ENCODE data around the gene GFI1B. TPM values are rescaled to one million over a fixed set of nuclear protein-coding genes. Genes with fewer than 3 reads are reported as not detected.
A peak's percentile ranks its signal among the peaks of the same experiment; 100 is the strongest.
"Not testable (repeated sequence)": the region's sequence is repeated elsewhere in the genome, so short reads cannot be mapped to it uniquely, and the experiment has no call there.

The GFI1B gene
- total and polyA plus RNA-seq, 4 experiments from 2014 or later: not detected

DNA sequence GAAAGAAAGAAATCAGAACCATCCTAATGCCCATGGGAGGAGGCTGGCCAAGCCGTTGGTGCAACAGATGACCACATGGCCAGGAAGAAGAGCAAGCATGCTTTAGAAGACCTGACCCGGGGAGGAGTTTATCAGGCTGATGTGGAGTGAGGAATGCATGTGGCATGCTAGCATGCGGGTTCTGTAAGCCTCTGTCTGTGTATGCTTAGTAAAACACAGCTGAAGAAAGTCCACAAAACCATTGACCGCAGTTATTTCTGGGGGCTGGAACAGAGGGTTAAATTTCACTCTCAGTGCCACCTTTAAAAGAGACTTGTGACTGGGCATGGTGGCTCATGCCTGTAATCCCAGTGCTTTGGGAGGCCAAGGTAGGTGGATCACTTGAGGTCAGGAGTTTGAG is 19.1 kb downstream of the GFI1B start:
- Mint-ChIP-seq H3K4me3 (no peak overlapping the region), H3K36me3 (no peaks in the 10 kb centered on the region), H3K4me1 (peaks cover 0 to 4% (median 0%) of the 10 kb centered on the region in 4 donors), H3K27me3 (peaks cover 25 to 36% of the 10 kb centered on the region in 2 donors), H3K27ac (peak overlapping the region in 1 of 7 donors; percentile 13), H3K9me3 (no peaks in the 10 kb centered on the region)
- CTCF ChIA-PET (ENCODE audit: partially characterized antibody): no interaction called here
- POLR2A ChIA-PET (ENCODE audit: partially characterized antibody): no interaction called here
- no peak overlapping the region for H3K4me3 ChIP-seq (ENCODE audit: low read length in 2 of 2)
- H3K4me1 ChIP-seq (ENCODE audit: insufficient read depth, low read length): no peaks in the 10 kb centered on the region
- H3K9me3 ChIP-seq (ENCODE audit: control insufficient read depth in 1 of 2, low read length in 2 of 2): no peaks in the 10 kb centered on the region
- H3K27me3 ChIP-seq (ENCODE audit: insufficient read depth, low read length): peaks cover 4% of the 10 kb centered on the region
- H3K27ac ChIP-seq (ENCODE audit: low read depth, low read length): no peak overlapping the region
- no peak for DNase-seq
- intact Hi-C loops (cut with micrococcal nuclease): no loop called here
- H3K36me3 ChIP-seq (ENCODE audit: insufficient read depth, low read length): no peaks in the 10 kb centered on the region

GRCh38 chr9:132998221-132998620 is 19.7 kb downstream of the GFI1B start:
- POLR2A ChIA-PET (ENCODE audit: partially characterized antibody): not testable (repeated sequence)
- CTCF ChIA-PET (ENCODE audit: partially characterized antibody): interaction anchor here (0.6 kb wide), 1 partner anchor 1158 kb away, joined by 4 read pairs; no protein-coding TSS in a partner anchor

DNA sequence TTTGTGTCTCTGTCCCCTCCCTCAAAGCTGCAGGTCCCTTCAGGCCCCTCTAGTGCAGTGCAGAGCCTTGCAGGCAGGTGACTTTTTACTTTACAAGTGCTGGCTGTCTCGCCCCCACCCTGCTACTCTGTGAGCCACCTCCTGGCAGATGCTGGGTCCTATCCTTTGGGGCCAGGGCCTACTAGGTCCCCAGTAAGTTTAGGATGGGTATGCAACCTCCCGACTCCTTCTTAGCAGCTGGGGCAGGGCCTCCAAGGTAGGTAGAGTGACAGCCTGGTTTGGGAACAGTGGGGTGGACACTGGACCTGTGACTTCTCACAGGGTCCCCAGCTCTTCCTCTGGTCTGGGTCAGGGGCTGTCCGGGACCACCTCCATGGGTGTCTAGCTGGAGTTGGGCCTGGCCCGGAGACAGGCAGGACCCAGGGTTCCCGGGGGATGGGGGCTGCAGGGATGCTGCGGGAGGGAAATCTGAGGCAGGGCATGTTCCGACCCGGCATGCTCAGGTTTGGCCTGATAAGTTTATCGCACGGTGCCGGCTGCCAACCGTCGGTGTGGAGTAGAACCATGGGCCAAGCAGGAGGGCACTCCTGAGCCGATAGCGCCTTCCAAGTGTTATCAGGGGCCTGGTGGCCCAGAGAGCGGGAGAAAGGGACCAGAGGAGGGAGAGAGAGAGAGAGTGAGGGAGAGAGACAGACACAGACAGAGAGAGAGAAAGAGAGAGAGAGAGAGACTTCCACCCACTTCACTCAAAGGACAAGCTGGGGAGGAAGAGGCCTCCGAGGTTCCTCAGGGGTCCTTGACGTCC is 20.5 kb downstream of the GFI1B start:
- H3K27me3 ChIP-seq (ENCODE audit: insufficient read depth, low read length): peaks cover 13% of the 10 kb centered on the region
- POLR2A ChIA-PET (ENCODE audit: partially characterized antibody): no interaction called here
- no peak overlapping the region for H3K27ac Mint-ChIP-seq
- peaks cover 0 to 4% (median 0%) of the 10 kb centered on the region in 4 donors for H3K4me1 Mint-ChIP-seq
- intact Hi-C loops (cut with micrococcal nuclease): no loop called here
- no peaks in the 10 kb centered on the region for H3K36me3 Mint-ChIP-seq
- CTCF ChIA-PET (ENCODE audit: partially characterized antibody): interaction anchor here (0.6 kb wide), 1 partner anchor 1159 kb away, joined by 4 read pairs; no protein-coding TSS in a partner anchor
- H3K27me3 Mint-ChIP-seq: peaks cover 29 to 39% of the 10 kb centered on the region in 2 donors
- no peaks in the 10 kb centered on the region for H3K36me3 ChIP-seq (ENCODE audit: insufficient read depth, low read length)
- H3K27ac ChIP-seq (ENCODE audit: low read depth, low read length): no peak overlapping the region
- H3K4me3 ChIP-seq (ENCODE audit: low read length in 2 of 2): no peak overlapping the region
- H3K9me3 Mint-ChIP-seq: no peaks in the 10 kb centered on the region
- H3K4me1 ChIP-seq (ENCODE audit: insufficient read depth, low read length): no peaks in the 10 kb centered on the region
- no peak overlapping the region for H3K4me3 Mint-ChIP-seq
- DNase-seq: no peak
- no peaks in the 10 kb centered on the region for H3K9me3 ChIP-seq (ENCODE audit: control insufficient read depth in 1 of 2, low read length in 2 of 2)

More at GRCh38 chr9:132998221-132998620, 19.7 kb downstream of the GFI1B start:
- H3K27me3 Mint-ChIP-seq: peaks cover 28 to 40% of the 10 kb centered on the region in 2 donors
- H3K4me3 ChIP-seq (ENCODE audit: low read length in 2 of 2); H3K9me3 Mint-ChIP-seq; H3K4me3 Mint-ChIP-seq; H3K36me3 ChIP-seq (ENCODE audit: insufficient read depth, low read length); H3K4me1 ChIP-seq (ENCODE audit: insufficient read depth, low read length); H3K9me3 ChIP-seq (ENCODE audit: control insufficient read depth in 1 of 2, low read length in 2 of 2); DNase-seq; H3K27ac Mint-ChIP-seq; H3K27ac ChIP-seq (ENCODE audit: low read depth, low read length); H3K36me3 Mint-ChIP-seq; H3K4me1 Mint-ChIP-seq; intact Hi-C loops (cut with micrococcal nuclease): not testable (repeated sequence)
- peaks cover 10% of the 10 kb centered on the region for H3K27me3 ChIP-seq (ENCODE audit: insufficient read depth, low read length)

DNA sequence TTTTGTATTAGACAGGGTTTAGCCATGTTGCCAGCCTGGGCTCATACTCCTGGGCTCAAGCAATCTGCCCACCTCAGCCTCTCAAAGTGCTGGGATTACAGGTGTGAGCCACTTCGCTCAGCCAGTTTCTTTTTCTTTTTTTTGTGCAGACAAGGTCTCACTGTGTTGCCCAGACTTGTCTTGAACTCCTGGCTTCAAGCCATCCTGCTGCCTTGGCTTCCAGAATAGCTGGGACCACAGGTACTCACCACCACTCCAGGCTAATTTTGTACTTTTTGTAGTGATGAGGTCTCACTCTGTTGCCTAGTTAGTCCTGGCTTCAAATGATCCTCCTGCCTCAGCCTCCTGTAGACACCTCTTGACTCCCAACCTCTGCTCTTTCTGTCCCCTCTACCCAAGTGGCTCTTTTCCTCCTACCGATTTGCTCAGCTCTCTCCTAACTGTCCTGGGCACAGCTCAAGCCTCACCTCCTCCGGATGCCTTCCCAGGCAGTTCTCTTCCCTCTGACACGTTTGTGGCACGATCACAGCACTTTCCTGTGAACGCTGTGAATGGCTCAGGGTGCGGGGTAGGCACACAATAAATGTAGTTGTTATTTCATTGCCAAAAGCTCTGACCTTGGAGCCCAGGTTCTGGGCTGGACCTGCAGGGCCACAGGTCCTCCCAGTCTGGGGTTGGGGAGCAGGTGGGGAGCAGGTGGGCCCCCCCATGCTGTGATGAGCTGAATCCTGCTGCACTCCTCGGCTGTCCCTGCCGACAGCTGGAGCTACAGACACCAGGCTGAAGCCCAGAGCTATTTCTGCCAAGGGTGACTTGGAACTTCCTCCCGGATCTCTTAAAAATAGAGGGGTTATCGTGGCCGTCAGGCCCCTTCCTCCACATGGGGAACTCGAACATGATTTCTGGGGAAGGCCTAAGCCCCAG is 23.9 kb downstream of the GFI1B start:
- Mint-ChIP-seq H3K36me3 (no peaks in the 10 kb centered on the region), H3K27ac (peak overlapping the region in 3 of 7 donors; percentile 18 to 61 (median 58)), H3K27me3 (peaks cover 41 to 46% of the 10 kb centered on the region in 2 donors), H3K4me1 (no peaks in the 10 kb centered on the region), H3K9me3 (peaks cover 0 to 2% (median 0%) of the 10 kb centered on the region in 8 donors), H3K4me3 (no peak overlapping the region)
- Histone ChIP-seq H3K27ac (ENCODE audit: low read depth, low read length) (no peak overlapping the region), H3K27me3 (ENCODE audit: insufficient read depth, low read length) (peaks cover 10% of the 10 kb centered on the region), H3K9me3 (ENCODE audit: control insufficient read depth in 1 of 2, low read length in 2 of 2) (no peaks in the 10 kb centered on the region), H3K36me3 (ENCODE audit: insufficient read depth, low read length) (no peaks in the 10 kb centered on the region), H3K4me3 (ENCODE audit: low read length in 2 of 2) (no peak overlapping the region), H3K4me1 (ENCODE audit: insufficient read depth, low read length) (no peaks in the 10 kb centered on the region)
- no peak for DNase-seq
- intact Hi-C loops (cut with micrococcal nuclease): no loop called here
- POLR2A ChIA-PET (ENCODE audit: partially characterized antibody): no interaction called here
- CTCF ChIA-PET (ENCODE audit: partially characterized antibody): no interaction called here

DNA sequence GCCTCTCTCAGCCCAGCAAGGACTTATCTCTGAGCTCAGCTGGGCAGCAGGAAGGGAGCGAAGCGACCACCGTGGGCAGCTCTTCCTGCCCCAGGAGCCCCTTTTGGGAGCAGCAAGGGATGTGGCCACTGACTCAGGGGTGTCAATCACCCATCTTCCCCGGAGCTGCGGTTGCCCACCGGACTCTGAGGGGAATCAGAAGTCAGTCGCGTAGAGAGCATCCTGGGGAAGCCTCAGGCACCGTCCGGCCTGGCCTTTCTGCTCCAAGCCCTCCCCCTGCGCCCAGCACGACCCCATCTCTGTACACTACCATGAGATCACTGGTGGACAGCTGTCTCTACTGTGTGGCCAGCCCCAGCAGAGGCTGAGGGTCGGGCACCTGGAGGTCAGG is 24.6 kb downstream of the GFI1B start:
- ChIA-PET POLR2A (ENCODE audit: partially characterized antibody) (no interaction called here), CTCF (ENCODE audit: partially characterized antibody) (no interaction called here)
- Mint-ChIP-seq H3K4me1 (no peaks in the 10 kb centered on the region), H3K4me3 (no peak overlapping the region), H3K9me3 (peaks cover 0 to 2% (median 0%) of the 10 kb centered on the region in 8 donors), H3K36me3 (no peaks in the 10 kb centered on the region), H3K27ac (no peak overlapping the region), H3K27me3 (peaks cover 42 to 46% of the 10 kb centered on the region in 2 donors)
- H3K4me1 ChIP-seq (ENCODE audit: insufficient read depth, low read length): no peaks in the 10 kb centered on the region
- H3K9me3 ChIP-seq (ENCODE audit: control insufficient read depth in 1 of 2, low read length in 2 of 2): no peaks in the 10 kb centered on the region
- H3K4me3 ChIP-seq (ENCODE audit: low read length in 2 of 2): no peak overlapping the region
- H3K27me3 ChIP-seq (ENCODE audit: insufficient read depth, low read length): peaks cover 10% of the 10 kb centered on the region
- DNase-seq: no peak
- intact Hi-C loops (cut with micrococcal nuclease): no loop called here
- H3K27ac ChIP-seq (ENCODE audit: low read depth, low read length): no peak overlapping the region
- no peaks in the 10 kb centered on the region for H3K36me3 ChIP-seq (ENCODE audit: insufficient read depth, low read length)

DNA sequence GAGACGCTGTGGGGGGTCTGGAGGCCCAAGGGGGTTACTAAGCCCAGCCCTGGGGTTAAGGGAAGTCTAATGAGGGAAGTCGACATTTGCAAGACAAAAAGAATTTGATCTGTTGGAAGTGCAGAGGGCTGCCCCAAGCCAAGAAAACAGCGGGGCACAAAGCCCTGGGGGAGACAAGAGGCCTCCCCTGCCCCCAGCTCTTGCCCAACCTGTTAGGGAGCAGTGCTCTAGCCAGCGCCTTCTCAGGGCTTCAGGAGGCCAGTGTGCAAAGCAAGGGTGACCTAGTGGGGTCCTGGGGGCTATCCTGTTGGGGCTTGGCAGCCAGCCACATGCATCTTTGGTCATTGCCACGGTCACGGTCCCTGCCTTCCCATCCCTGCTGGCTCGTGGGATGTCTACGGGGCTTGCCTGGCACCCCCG is 25.2 kb downstream of the GFI1B start:
- POLR2A ChIA-PET (ENCODE audit: partially characterized antibody): no interaction called here
- Histone ChIP-seq H3K9me3 (ENCODE audit: control insufficient read depth in 1 of 2, low read length in 2 of 2) (no peaks in the 10 kb centered on the region), H3K4me3 (ENCODE audit: low read length in 2 of 2) (no peak overlapping the region), H3K27me3 (ENCODE audit: insufficient read depth, low read length) (peaks cover 10% of the 10 kb centered on the region), H3K36me3 (ENCODE audit: insufficient read depth, low read length) (no peaks in the 10 kb centered on the region), H3K27ac (ENCODE audit: low read depth, low read length) (no peak overlapping the region), H3K4me1 (ENCODE audit: insufficient read depth, low read length) (no peaks in the 10 kb centered on the region)
- Mint-ChIP-seq H3K36me3 (no peaks in the 10 kb centered on the region), H3K4me1 (no peaks in the 10 kb centered on the region), H3K9me3 (peaks cover 0 to 2% (median 0%) of the 10 kb centered on the region in 8 donors), H3K27me3 (peaks cover 41 to 48% of the 10 kb centered on the region in 2 donors), H3K27ac (no peak overlapping the region), H3K4me3 (no peak overlapping the region)
- no peak for DNase-seq
- CTCF ChIA-PET (ENCODE audit: partially characterized antibody): no interaction called here
- intact Hi-C loops (cut with micrococcal nuclease): no loop called here
